ENCODE data around the gene MARCHF10. TPM values are rescaled to one million over a fixed set of nuclear protein-coding genes. Genes with fewer than 3 reads are reported as not detected.
A peak's percentile ranks its signal among the peaks of the same experiment; 100 is the strongest.

MARCHF10 gene
- total and polyA plus RNA-seq, 9 of the 15 experiments (the other 6 are each of a cell fraction or from before 2014, with no cell fraction given) = not detected

DNA sequence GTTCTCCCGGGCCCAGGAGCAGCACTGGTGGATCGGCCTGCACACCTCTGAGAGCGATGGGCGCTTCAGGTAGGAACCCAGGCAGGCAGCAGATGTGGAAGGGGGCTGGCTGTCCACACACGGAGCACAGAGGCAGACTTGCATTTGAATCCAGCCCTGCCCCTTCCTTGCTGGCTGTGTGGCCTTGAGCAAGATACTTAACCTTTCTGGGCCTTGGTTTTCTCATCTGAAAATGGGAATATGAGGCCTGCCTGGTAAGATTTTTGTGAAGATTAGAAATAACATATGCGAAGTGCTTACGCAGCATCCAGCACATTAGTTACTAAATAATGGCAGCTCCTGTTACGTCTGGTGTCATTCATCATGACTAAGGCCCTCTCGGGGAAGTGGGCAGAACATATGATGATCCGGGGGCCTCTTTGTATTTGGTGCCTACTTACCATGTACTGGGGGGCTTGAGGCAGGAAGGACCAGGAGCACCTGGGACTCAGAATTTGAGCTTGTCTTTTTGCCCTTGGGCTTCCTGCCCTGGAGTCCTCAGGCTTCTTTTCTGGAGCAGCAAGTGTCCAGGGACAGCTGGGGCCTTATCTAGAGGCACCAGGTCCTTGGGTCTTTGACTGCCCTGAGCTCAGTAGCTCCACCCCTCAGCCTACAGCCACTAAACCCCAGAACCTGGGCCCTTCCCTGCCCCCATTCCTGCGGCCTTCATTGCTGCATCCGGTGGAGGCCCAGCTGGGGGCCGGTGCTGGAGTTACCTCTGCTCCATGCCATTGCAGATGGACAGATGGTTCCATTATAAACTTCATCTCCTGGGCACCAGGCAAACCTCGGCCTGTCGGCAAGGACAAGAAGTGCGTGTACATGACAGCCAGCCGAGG is 126.8 kb downstream of the MARCHF10 start (continued):
- TF ChIP-seq, protein P1, sequence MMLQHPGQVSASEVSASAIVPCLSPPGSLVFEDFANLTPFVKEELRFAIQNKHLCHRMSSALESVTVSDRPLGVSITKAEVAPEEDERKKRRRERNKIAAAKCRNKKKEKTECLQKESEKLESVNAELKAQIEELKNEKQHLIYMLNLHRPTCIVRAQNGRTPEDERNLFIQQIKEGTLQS (IDR thresholded peaks at IDR 0.05) = 0 out of 2 replicates have a peak, but pooled peaks have one; percentile 27
- TF ChIP-seq, protein P1 (CRISPR knock-in tag; conservative IDR thresholded peaks at IDR 0.05) = no peak
- TF ChIP-seq EP400 (IDR thresholded peaks at IDR 0.05) (peak; percentile 55; the same call in 1 of the 2 replicates), HNRNPL (IDR thresholded peaks at IDR 0.05; ENCODE audit: low read depth, low read length) (0 out of 2 replicates have a peak, but pooled peaks have one; percentile 43), POLR3G (IDR thresholded peaks at IDR 0.05; ENCODE audit: extremely low read depth, insufficient read length, insufficient replicate concordance) (no peak), L3MBTL2 (IDR thresholded peaks at IDR 0.05) (peak; percentile 51), IRF1 (CRISPR knock-in tag; IDR thresholded peaks at IDR 0.05; ENCODE audit: borderline replicate concordance) (no peak), REST (IDR thresholded peaks at IDR 0.05; ENCODE audit: borderline replicate concordance) (peak; percentile 16; the same call in 1 of the 2 replicates), REST (CRISPR knock-in tag; IDR thresholded peaks at IDR 0.05; ENCODE audit: low read depth) (peak; percentile 26; the same call in 1 of the 2 replicates), E4F1 (CRISPR knock-in tag; IDR thresholded peaks at IDR 0.05; ENCODE audit: borderline replicate concordance) (no peak), ZNF384 (IDR thresholded peaks at IDR 0.05; ENCODE audit: low read depth, low read length) (no peak), JUNB (CRISPR knock-in tag; conservative IDR thresholded peaks at IDR 0.05) (no peak), ARID2 (IDR thresholded peaks at IDR 0.05) (no peak), MTA2 (IDR thresholded peaks at IDR 0.05; ENCODE audit: low read depth) (peak; percentile 88)

Measured in K562 (cell line).